ENCODE data around the gene SMARCB1. TPM values are rescaled to one million over a fixed set of nuclear protein-coding genes. Genes with fewer than 3 reads are reported as not detected.

The SMARCB1 gene
- total RNA-seq (10 to 100 TPM; 39.2 to 69.6 TPM), polyA plus RNA-seq (10 to 100 TPM; 41.0 to 54.6 TPM)
- long read RNA-seq, donor 1, full-length matches to known transcripts: 66 of 79 reads
- long read RNA-seq, donor 1, partial matches to known transcripts: 13 of 79 reads
- long read RNA-seq, donor 1, other reads (novel, unspliced or antisense): 0 of 79 reads
- long read RNA-seq, donor 2, full-length matches to known transcripts: 32 of 40 reads
- long read RNA-seq, donor 2, partial matches to known transcripts: 8 of 40 reads
- long read RNA-seq, donor 2, other reads (novel, unspliced or antisense): 0 of 40 reads
- long read RNA-seq, donor 3, full-length matches to known transcripts: 31 of 38 reads
- long read RNA-seq, donor 3, partial matches to known transcripts: 7 of 38 reads
- long read RNA-seq, donor 3, other reads (novel, unspliced or antisense): 0 of 38 reads
- long read RNA-seq, donor 4, full-length matches to known transcripts: 39 of 53 reads
- long read RNA-seq, donor 4, partial matches to known transcripts: 14 of 53 reads
- long read RNA-seq, donor 4, other reads (novel, unspliced or antisense): 0 of 53 reads
- long read RNA-seq, donor 5, full-length matches to known transcripts: 87 of 98 reads
- long read RNA-seq, donor 5, partial matches to known transcripts: 11 of 98 reads
- long read RNA-seq, donor 5, other reads (novel, unspliced or antisense): 0 of 98 reads

GRCh38 chr22:23786752-23787599 is at the start of gene SMARCB1:
Gene SMARCB1, plus strand, starts transcription at chr22:23786966. Its CDS starts 204 bp downstream, at chr22:23787170.
- TF ChIP-seq CTCF (IDR thresholded peaks at IDR 0.05; ENCODE audit: control extremely low read depth, extremely low read depth): no peak
- ATAC-seq (ENCODE audit: insufficient read depth, low FRiP score) (peak; percentile 98), DNase-seq (peak; percentile 92 to 97 (median 95))
- 0% methylated on average over 87 to 97 of the region's 97 CpGs for WGBS, 2 donors
- peak within 1 kb of the TSS; percentile 87 to 90 for H3K9ac ChIP-seq (ENCODE audit: insufficient read depth in 1 of 2, low read length in 2 of 2)
- peak within 1 kb of the TSS; percentile 100 for H3K27ac ChIP-seq (ENCODE audit: low read depth in 1 of 2, low read length in 1 of 2)
- peak within 1 kb of the TSS; percentile 94 for H3K4me3 ChIP-seq
- H3K9me3 ChIP-seq (ENCODE audit: control insufficient read depth in 4 of 4, insufficient read depth in 3 of 4, low read length in 3 of 4): no peaks in the 10 kb centered on the region
- peaks cover 0 to 38% (median 9%) of the 10 kb centered on the region in 5 donors for H3K4me1 ChIP-seq (ENCODE audit: control insufficient read depth in 5 of 5, insufficient read depth in 5 of 5, low read length in 5 of 5)
- H3K27me3 ChIP-seq (ENCODE audit: control insufficient read depth in 3 of 3, insufficient read depth in 3 of 3, low read length in 2 of 3): no peaks in the 10 kb centered on the region
- H3K36me3 ChIP-seq (ENCODE audit: control insufficient read depth in 4 of 4, insufficient read depth in 4 of 4, low read length in 4 of 4): peaks cover 0 to 12% (median 7%) of the 10 kb centered on the region in 4 donors

GRCh38 chr22:23737696-23738095 is 49.1 kb upstream of the SMARCB1 start:
- no peaks in the 10 kb centered on the region for H3K4me1 ChIP-seq (ENCODE audit: control insufficient read depth in 5 of 5, insufficient read depth in 5 of 5, low read length in 5 of 5)
- H3K27me3 ChIP-seq (ENCODE audit: control insufficient read depth in 3 of 3, insufficient read depth in 3 of 3, low read length in 2 of 3): no peaks in the 10 kb centered on the region
- ATAC-seq (ENCODE audit: insufficient read depth, low FRiP score) (no peak), DNase-seq (no peak)
- H3K9ac ChIP-seq (ENCODE audit: insufficient read depth in 1 of 2, low read length in 2 of 2): no peak overlapping the region
- no peaks in the 10 kb centered on the region for H3K9me3 ChIP-seq (ENCODE audit: control insufficient read depth in 4 of 4, insufficient read depth in 3 of 4, low read length in 3 of 4)
- no peak for TF ChIP-seq CTCF (IDR thresholded peaks at IDR 0.05; ENCODE audit: control extremely low read depth, extremely low read depth)
- H3K4me3 ChIP-seq: no peak overlapping the region
- peaks cover 0 to 8% (median 5%) of the 10 kb centered on the region in 4 donors for H3K36me3 ChIP-seq (ENCODE audit: control insufficient read depth in 4 of 4, insufficient read depth in 4 of 4, low read length in 4 of 4)
- H3K27ac ChIP-seq (ENCODE audit: low read depth in 1 of 2, low read length in 1 of 2): no peak overlapping the region

GRCh38 chr22:23742505-23743264 is 44.1 kb upstream of the SMARCB1 start:
- H3K36me3 ChIP-seq (ENCODE audit: control insufficient read depth in 4 of 4, insufficient read depth in 4 of 4, low read length in 4 of 4): peaks cover 6 to 33% (median 28%) of the 10 kb centered on the region in 4 donors
- no peak for DNase-seq
- H3K9me3 ChIP-seq (ENCODE audit: control insufficient read depth in 4 of 4, insufficient read depth in 3 of 4, low read length in 3 of 4): peaks cover 0 to 8% (median 0%) of the 10 kb centered on the region in 4 donors
- TF ChIP-seq CTCF (IDR thresholded peaks at IDR 0.05; ENCODE audit: control extremely low read depth, extremely low read depth): no peak
- H3K27me3 ChIP-seq (ENCODE audit: control insufficient read depth in 3 of 3, insufficient read depth in 3 of 3, low read length in 2 of 3): no peaks in the 10 kb centered on the region
- no peaks in the 10 kb centered on the region for H3K4me1 ChIP-seq (ENCODE audit: control insufficient read depth in 5 of 5, insufficient read depth in 5 of 5, low read length in 5 of 5)
- H3K27ac ChIP-seq (ENCODE audit: low read depth in 1 of 2, low read length in 1 of 2): peak overlapping the region in 1 of 2 donors; percentile 5
- no peak overlapping the region for H3K9ac ChIP-seq (ENCODE audit: insufficient read depth in 1 of 2, low read length in 2 of 2)
- WGBS, 2 donors: 79 to 85% methylated on average over 7 of the region's 7 CpGs
- no peak for ATAC-seq (ENCODE audit: insufficient read depth, low FRiP score)
- H3K4me3 ChIP-seq: no peak overlapping the region

Measured in lung (tissue), 16 donors.